GM18502 (cell line): ENCODE results near the gene OR9G1.
"Not testable (repeated sequence)": the region's sequence is repeated elsewhere in the genome, so short reads cannot be mapped to it uniquely, and the experiment has no call there.

Source experiments
- ATAC-seq: cut with Tn5 transposase; IDR thresholded peaks from one replicate; pipeline ENCODE4 v1.9.1; 2021; ENCODE audit warnings: mild to moderate bottlenecking; ENCODE audit not compliant: unreplicated experiment, poor library complexity

Gene OR9G1

GRCh38 chr11:56698795-56699194, at the start of gene OR9G1:
Gene OR9G1 (plus strand): TSS chr11:56699095. CDS start chr11:56700388, 1,293 bp downstream.
- no peak for ATAC-seq

GRCh38 chr11:56659755-56660154, 39.1 kb upstream of the OR9G1 start:
- no peak for ATAC-seq

GRCh38 chr11:56663386-56663785, 35.5 kb upstream of the OR9G1 start, which contains the start of gene OR5AR1:
Gene OR5AR1 (plus strand): TSS chr11:56663686. CDS start chr11:56663686, 0 bp downstream.
- no peak for ATAC-seq

GRCh38 chr11:56670984-56671383, 27.9 kb upstream of the OR9G1 start:
- no peak for ATAC-seq

GRCh38 chr11:56688554-56689100, 10.3 kb upstream of the OR9G1 start:
- no peak for ATAC-seq

GRCh38 chr11:56691179-56691578, 7.7 kb upstream of the OR9G1 start:
- not testable (repeated sequence) for ATAC-seq

- ATAC-seq, result no peak
Observed at GRCh38 chr11:56693428-56693827, 5.5 kb upstream of the OR9G1 start.

GRCh38 chr11:56700242-56700913, 1.5 kb downstream of the OR9G1 start:
- no peak for ATAC-seq

DNA sequence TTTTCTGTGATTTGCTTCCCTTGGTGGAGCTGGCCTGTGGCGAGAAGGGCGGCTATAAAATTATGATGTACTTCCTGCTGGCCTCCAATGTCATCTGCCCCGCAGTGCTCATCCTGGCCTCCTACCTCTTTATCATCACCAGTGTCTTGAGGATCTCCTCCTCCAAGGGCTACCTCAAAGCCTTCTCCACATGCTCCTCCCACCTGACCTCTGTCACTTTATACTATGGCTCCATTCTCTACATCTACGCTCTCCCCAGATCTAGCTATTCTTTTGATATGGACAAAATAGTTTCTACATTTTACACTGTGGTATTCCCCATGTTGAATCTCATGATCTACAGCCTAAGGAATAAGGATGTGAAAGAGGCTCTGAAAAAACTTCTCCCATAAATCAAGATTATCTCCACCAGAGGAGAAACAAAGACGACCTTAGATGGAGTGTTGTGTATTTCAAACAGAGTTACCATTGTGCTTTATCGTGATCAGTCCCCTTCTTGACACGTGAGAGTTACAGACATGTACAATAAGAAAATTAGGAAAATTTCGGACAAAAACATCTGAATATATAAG, 2.1 kb downstream of the OR9G1 start:
- no peak for ATAC-seq

DNA sequence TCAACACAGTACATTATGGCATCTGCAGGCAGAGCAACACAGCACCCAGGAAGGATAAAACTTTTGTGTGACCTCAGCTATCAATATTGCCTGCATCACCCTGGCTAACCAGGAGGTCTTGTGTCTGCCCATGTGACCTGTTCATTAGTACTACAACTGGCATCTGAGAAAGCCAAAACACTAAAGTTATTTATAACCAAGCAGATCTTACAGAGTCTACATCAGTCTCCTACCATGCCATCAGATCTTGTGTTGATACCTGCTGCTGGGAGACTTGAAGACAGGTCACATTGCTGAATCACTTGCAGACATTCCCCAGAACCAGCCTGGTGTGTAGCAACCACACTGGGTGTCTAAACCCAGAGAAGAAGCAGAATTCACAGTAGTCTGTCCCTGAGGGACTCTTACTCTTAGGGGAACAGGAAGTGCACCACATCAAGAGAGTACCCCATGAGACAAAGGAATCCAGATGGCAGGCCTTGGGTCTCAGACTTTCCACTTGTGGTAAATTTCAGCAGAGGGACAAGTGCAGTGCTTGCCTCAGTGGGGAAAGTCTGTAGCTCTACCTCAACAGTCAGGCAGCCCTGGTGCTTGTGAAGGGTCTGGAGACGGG, 7.0 kb downstream of the OR9G1 start:
- ATAC-seq, result no peak

GRCh38 chr11:56706486-56706885, 7.6 kb downstream of the OR9G1 start:
- no peak for ATAC-seq

- ATAC-seq, result no peak
Observed at GRCh38 chr11:56714206-56714605, 15.3 kb downstream of the OR9G1 start.

- peak; percentile 56 for ATAC-seq
Observed at GRCh38 chr11:56716379-56716854, 17.5 kb downstream of the OR9G1 start.

DNA sequence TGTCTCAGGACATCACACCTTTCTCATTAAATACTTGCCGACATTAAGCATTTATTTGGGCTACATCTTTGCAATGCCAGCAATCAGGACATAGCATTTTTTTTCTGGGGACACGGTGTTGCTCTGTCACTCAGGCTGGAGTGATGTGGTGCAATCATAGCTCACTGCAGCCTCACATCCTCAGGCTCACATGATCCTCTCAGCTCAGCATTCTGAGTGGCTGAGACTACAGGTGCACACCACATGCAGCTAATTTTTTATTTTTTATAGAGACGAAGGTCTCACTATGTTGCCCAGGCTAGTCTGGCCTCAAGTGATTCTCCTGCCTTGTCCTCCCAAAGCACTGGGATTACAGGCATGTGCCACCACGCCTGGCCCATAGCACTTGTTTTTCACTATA, 21.6 kb downstream of the OR9G1 start:
- no peak for ATAC-seq

DNA sequence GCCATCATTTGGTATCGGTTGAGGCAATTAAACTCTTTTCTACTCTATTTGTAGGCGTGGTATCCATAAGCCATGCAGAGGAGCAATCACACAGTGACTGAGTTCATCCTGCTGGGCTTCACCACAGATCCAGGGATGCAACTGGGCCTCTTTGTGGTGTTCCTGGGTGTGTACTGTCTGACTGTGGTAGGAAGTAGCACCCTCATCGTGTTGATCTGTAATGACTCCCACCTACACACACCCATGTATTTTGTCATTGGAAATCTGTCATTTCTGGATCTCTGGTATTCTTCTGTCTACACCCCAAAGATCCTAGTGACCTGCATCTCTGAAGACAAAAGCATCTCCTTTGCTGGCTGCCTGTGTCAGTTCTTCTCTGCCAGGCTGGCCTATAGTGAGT, 41.2 kb downstream of the OR9G1 start:
- ATAC-seq, result no peak

DNA sequence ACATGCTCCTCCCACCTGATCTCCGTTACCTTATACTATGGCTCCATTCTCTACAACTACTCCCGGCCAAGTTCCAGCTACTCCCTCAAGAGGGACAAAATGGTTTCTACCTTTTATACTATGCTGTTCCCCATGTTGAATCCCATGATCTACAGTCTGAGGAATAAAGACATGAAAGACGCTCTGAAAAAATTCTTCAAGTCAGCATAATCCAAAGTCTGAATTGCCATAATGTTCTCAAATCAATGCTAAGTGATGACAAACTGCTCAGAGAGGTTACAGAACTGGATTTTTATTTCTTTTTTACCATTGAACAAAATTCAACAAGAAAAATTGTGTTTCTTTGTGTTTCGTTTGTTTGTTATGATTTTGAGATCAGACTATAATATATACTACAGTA, 42.0 kb downstream of the OR9G1 start:
- no peak for ATAC-seq

DNA sequence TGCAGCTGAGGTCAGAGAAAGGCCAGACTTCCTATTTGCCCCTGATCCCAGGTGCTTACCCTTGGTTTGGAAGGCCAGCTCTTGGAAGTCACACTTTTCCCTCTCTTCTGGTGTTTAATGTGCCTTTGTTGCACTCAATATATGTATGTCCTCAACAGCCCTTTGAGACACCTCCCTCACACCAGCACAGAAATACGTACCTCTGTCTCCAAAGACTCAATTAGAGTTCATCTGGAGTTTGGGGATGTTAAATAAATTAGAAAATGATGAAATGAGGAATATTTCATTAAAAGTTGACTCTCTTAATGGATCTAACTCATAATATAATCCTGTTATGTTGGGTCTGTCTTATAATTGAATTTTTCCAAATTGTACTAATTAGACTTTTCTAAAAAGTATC, 49.7 kb downstream of the OR9G1 start, which contains the start of gene OR9G4:
Gene OR9G4, minus strand, starts transcription at position 101 of the 400 bp plus-strand sequence. CDS start 4,931 bp downstream, outside the sequence.
- no peak for ATAC-seq

GRCh38 chr11:56750190-56750589, 51.3 kb downstream of the OR9G1 start:
- no peak for ATAC-seq

DNA sequence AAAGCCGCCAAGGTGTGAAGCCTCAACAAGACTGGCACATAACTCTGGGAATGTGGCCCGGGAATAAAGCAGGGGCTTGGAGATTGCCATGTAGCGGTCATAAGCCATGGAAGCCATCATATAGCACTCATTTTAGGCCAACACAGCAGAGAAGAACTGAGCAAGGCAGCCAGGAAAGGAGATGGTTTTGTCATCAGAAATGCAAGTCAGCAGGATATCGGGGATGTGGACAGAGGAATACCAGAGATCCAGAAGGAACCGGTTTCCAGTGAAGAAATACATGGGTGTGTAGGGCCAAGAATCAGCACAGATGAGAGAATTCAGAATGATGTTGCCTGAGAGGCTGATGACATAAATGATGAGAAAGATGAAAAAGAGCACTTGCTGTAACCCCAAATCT, 52.6 kb downstream of the OR9G1 start:
- no peak for ATAC-seq
